Muscle of arm (tissue), 12 donors: ENCODE measurements around the gene B3GAT3. TPM values are rescaled to one million over a fixed set of nuclear protein-coding genes. Genes with fewer than 3 reads are reported as not detected.
"Not testable (repeated sequence)": the region's sequence is repeated elsewhere in the genome, so short reads cannot be mapped to it uniquely, and the experiment has no call there.

Experiments
- DNase-seq: peaks from one replicate; pipeline ENCODE4 v3.0.0-alpha.2; 2013
- polyA plus RNA-seq, 12 donors: library from polyadenylated mRNA; unstranded; fragments of 120-200 nt; gene quantifications; one replicate each; pipeline ENCODE4 v1.2.1, GENCODE V29; 2013; ENCODE audit not compliant: insufficient read length in 12 of 12

B3GAT3 gene
- polyA plus RNA-seq, 12 donors: 13.2 to 40.2 (median 15.7) TPM; not detected in 1

DNA sequence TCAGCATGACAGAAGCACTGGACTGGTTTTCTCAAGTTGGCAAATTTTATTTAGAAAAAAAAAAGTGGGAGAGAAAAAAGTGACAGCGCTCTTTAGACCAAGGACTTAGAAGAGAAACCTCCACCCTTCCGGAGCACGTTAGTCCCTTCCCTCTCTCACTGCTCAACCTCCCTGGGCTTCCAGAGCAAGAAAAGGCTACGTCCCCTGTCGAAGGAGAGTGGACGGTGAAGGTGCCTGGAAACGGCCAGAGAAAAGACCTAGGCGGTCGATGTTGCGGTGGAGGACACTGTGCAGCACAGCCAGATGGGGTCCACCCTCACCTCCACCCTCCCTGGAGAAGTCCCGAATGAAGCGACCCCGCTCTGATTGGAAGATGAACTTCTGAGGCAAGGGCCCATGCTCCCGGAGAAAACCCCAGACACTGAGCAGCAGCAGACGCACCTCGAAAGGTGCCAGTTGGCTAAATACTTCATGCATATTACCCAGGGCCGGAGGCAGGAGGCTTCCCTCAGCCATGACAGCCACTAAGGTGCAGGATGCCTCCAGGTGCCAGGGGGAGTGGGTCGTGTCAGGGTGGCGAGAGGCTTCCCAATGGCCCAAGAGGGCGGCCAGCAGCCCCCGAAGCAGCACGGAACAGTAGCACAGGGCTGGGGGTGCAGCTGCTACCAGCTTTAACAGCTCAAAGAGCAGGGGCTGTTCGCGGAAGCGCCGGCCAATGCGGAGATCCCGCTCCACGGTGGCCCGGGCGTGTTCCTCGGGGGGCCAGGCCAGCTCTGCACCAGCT lies 25.2 kb upstream of the B3GAT3 start:
- no peak for DNase-seq

DNA sequence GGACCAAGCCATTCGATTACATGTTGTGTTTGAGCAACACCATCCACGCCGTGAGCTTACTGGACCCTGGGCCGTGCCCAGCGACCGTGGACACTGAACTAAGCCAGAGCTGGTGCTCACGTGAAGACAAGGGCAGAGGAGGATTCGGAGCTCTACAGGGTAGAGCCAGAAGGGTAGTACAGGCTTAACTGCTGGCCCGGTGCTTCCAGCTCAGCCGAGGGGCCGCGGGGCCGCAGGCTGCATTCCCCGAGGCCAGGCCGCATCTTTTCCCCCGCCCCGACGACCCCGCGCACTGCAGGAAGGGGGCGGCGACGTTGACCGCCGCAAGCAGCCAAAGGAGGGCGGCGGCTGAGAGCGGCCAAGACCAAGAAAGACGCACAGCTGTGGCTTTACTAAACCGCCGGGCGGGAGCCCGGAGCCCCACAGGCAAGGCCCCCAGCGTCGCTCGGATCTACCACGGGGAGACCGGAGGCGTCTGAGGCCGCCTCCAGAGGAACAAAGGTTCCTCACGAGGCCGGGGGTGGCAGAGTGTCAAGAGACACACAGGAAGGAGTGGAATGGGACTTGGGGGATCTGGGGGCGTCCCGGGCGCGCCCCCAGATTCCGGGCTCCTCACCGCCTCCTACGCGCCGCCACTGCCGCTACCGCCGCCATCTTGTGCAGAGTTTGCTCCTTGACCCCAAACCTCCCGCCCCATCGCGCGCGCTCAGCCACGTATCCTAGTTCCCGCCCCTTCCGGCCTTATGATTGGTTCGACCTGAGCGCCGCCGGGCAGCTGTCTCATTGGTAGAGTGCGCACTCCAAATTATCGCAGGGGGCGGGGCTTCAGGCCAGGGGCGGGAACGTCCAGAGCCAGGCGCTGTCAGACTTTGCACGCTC lies 24.4 kb upstream of the B3GAT3 start, which contains the start of gene GANAB:
Gene GANAB (minus strand): TSS at position 668 of the 879 bp plus-strand sequence. CDS start 14 bp downstream, at position 654.
- peak; percentile 99 for DNase-seq

DNA sequence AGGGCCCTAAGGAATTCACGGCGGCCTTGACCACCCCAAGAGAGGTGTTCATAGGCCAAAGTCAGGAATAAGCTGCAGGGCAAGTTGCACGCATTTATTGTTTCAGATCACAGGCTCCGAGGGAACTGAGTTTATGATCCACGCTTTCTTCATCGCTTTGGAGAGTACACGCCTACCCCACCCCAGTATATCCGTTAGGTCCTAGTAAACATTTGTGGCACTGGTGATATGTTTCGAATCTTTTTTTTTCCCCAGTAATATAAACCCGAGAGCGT lies 23.8 kb upstream of the B3GAT3 start:
- no peak for DNase-seq

- DNase-seq: no peak
These were observed 22.4 kb upstream of the B3GAT3 start for GRCh38 chr11:62644220-62644619.

GRCh38 chr11:62632492-62632891 lies 10.7 kb upstream of the B3GAT3 start:
- no peak for DNase-seq

GRCh38 chr11:62627713-62628112 lies 5.9 kb upstream of the B3GAT3 start:
- DNase-seq: no peak

DNA sequence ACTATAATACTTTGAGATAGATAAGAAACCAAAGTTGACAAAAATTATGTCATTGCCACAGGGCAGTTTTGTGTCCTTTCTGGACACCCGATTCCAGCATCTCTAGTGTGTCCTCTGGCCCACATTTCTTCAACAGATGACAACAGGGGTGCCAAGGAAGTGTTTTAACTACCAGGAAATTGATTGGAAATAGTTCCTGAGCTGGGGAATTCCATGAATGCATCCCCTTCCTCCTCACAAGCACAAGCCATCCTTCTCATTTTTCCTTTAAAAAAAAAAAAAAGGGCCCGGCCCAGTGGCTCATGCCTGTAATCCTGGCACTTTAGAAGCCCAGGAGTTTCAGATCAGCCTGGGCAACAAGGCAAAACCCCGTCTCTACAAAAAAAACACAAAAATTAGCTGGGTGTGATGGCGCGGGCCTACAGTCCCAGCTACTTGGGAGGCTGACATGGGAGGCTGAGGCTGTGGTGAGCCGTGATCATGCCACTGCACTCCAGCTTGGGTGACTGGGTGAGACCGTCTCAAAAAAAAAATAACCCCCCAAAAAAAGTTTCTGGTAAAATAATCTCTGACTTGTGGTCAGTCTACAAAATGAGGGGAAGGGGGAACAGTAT lies 797 bp upstream of the B3GAT3 start:
- DNase-seq: no peak

- DNase-seq: no peak
These were observed 689 bp downstream of the B3GAT3 start for GRCh38 chr11:62621027-62621566.

DNA sequence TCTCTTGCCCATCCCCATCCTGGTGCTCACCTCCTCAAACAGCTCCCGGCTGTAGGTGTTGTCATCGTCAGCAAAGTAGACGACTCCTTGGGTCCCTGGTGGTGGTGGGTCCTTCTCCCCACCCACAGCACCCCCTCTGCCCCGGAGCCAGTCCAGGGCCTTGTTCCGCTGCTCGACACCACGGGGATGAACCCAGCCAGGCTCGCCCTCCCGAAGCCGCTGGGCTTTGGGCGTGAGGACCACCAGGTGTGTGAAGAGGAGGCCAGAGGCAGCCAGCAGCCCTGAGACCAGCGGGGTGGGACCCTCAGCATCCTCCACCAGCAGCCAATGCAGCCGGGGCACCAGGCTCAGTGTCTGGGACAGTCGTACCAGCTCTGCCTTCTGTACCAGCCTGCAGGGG lies 4.8 kb downstream of the B3GAT3 start:
- DNase-seq: not testable (repeated sequence)

DNA sequence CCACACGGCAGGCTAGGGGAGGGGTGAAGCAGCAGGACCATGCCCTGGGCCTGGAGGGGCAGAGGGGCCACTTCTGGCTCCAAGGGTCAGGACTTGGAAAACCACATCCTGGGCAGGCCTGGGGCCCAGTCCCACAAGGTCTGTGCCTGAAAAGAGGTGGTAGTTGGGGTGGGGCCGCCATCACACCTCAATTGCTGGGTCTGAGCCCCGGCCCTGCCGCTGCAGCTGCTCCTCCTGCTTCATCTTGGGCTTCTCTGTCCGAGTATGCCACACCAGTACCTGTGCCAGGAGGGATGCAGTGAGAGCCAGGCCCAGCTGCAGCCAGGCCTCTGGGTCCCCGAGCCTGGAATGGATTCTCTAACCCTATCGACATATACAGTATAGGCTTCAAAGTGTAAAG lies 6.3 kb downstream of the B3GAT3 start:
- DNase-seq: no peak

GRCh38 chr11:62614275-62614674 lies 7.5 kb downstream of the B3GAT3 start:
- no peak for DNase-seq

DNA sequence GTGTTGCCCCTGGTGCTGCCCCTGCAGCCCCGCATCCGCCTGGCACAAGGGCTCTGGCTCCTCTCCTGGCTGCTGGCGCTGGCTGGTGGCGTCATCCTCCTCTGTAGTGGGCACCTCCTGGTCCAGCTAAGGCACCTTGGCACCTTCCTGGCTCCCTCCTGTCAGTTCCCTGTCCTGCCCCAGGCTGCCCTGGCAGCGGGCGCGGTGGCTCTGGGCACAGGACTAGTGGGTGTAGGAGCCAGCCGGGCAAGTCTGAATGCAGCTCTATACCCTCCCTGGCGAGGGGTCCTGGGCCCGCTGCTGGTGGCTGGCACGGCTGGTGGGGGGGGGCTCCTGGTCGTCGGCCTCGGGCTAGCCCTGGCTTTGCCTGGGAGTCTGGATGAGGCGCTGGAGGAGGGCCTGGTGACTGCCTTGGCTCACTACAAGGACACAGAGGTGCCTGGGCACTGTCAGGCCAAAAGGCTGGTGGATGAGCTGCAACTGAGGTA lies 8.5 kb downstream of the B3GAT3 start:
- DNase-seq: no peak

- peak; percentile 87 for DNase-seq
These were observed 9.2 kb downstream of the B3GAT3 start, which contains the start of the genes EML3 and ROM1 for GRCh38 chr11:62612366-62613290. Gene EML3 (minus strand): TSS chr11:62612775. CDS start chr11:62612457, 318 bp downstream. Gene ROM1 (plus strand): TSS chr11:62613257. CDS start chr11:62613282, 25 bp downstream.

DNA sequence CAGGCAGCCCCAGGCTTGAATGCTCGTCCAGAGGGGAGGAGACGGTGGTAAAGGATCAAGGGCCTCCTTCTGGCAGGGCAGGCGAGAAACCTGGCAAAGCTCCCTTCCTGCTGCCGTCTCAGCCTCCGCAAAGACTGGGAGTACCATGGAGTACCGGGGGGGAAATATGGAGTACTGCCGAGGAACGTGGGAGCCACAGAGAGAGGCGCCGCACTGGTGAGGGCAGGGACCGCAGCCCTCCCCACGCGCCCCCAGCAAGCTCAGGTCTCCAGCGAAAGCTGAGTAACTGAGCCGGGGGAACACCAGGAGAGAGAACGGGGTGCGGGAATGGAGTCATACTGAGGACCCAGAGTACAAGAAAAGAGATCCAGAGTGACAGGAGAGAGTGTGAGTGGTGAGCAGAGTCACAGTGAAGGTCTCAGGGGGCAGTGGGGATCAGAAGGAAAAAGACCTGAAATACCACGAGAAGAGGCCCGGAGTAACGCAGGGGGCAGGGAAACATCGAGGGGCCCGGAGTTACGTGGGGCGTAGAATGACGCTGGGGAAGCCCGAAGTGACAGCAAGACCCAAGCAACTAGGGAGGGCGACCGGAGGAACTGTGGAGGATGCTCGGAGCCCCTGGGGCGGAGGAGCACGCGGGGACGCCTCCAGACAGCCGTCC lies 10.0 kb downstream of the B3GAT3 start:
- DNase-seq: peak; percentile 60

GRCh38 chr11:62610814-62611704 lies 10.7 kb downstream of the B3GAT3 start:
- DNase-seq: no peak

GRCh38 chr11:62610403-62610802 lies 11.4 kb downstream of the B3GAT3 start:
- no peak for DNase-seq

GRCh38 chr11:62608776-62609175 lies 13.0 kb downstream of the B3GAT3 start:
- DNase-seq: no peak

DNA sequence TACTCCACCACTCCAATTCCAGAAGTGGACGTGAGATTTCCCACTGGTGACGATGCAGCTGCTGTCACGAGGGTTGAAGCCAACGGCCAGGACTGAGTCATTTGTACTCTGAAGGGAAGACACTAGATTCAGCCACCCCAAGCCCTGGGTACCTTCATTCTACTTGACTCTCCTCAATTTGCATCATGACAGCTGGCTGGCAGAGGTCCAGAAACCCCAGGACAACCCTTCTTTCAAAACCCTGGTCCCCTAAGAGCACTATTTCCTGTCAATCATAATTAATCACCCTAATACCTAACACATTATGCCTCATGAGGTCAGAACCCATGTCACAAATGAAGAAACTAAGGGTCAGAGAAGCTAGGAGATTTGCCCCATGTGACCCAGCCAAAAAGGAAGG lies 14.1 kb downstream of the B3GAT3 start:
- no peak for DNase-seq

DNA sequence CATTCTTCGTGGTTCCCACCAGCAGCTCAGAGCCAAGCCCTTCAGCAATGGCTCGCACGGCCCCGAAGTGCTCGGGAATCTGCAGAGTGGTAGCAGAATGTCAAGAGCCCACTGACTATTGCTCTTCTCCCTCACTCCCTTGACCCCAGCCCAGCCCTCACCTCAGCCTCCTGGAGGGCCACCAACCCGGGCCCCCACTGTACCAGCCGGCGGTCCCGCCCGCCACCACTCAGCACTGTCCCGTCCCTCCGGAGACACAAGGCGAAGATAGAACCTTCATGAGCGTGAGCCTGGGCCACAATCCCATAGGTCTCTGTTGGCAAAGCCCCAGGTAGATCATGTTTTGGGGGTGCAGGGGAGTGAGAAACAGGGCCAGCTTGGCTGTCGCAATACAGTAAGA lies 15.9 kb downstream of the B3GAT3 start:
- DNase-seq: no peak
